Tibial artery (tissue), 4 donors: ENCODE measurements around the gene SSTR1.

Experiments
- DNase-seq, 2 donors: peaks; one replicate each; pipeline ENCODE4 v3.0.0-alpha.2; 2019
- H3K27ac ChIP-seq, 2 donors: fragments of 200-600 bp; sonication (generic) in 1 of 2; 1 replicate in 1 of 2; 2 replicates in 1 of 2; pipeline ENCODE4 v1.5.1; 2018 to 2019; ENCODE audit warnings: mild to moderate bottlenecking in 1 of 2
- H3K27me3 ChIP-seq, 2 donors: fragments of 200-600 bp; sonication (generic) in 1 of 2; one replicate each; pipeline versions ENCODE4 v1.5.1 to v1.6.0; 2016 to 2019
- H3K36me3 ChIP-seq, 3 donors: fragments of 200-600 bp; sonication (generic) in 2 of 3; one replicate each; pipeline ENCODE4 v1.5.1; 2016 to 2019; ENCODE audit warnings: mild to moderate bottlenecking in 2 of 3
- H3K4me1 ChIP-seq, 4 donors: fragments of 200-600 bp; sonication (generic) in 2 of 4; 1 replicate in 3 of 4; 2 replicates in 1 of 4; pipeline ENCODE4 v1.5.1; 2016 to 2019
- H3K4me3 ChIP-seq, 2 donors: fragments of 200-600 bp; sonication (generic) in 1 of 2; 1 replicate in 1 of 2; 2 replicates in 1 of 2; pipeline ENCODE4 v1.5.1; 2018 to 2019; ENCODE audit warnings: mild to moderate bottlenecking in 2 of 2
- H3K9me3 ChIP-seq, 3 donors: fragments of 200-600 bp; sonication (generic) in 1 of 3; one replicate each; pipeline ENCODE4 v1.5.1; 2016 to 2019
- CTCF ChIP-seq, 2 experiments: fragments of 200-600 bp in 1 of 2; fragments of 450-650 bp in 1 of 2; IDR thresholded peaks; one replicate each; pipeline ENCODE4 v1.5.1; 2017 to 2019; ENCODE audit warnings: antibody characterized with exemption in 2 of 2, mild to moderate bottlenecking in 1 of 2, moderate library complexity in 1 of 2
- intact Hi-C: fragments of 100-400 bp; cut with DNase I; formaldehyde crosslinking; loops from one replicate; pipeline ENCODE4 v1.15.0; 2023; ENCODE audit warnings: low total_unique reads

SSTR1 gene

GRCh38 chr14:38233218-38233617, 25.5 kb downstream of the SSTR1 start:
- no peak for TF ChIP-seq CTCF (IDR thresholded peaks at IDR 0.05)
- intact Hi-C loops = no loop called here
- H3K9me3 ChIP-seq = no peaks in the 10 kb centered on the region
- no peak overlapping the region for H3K27ac ChIP-seq
- H3K27me3 ChIP-seq = no peaks in the 10 kb centered on the region
- H3K36me3 ChIP-seq = no peaks in the 10 kb centered on the region
- H3K4me3 ChIP-seq = no peak overlapping the region
- no peaks in the 10 kb centered on the region for H3K4me1 ChIP-seq
- no peak for DNase-seq

- no peak overlapping the region for H3K4me3 ChIP-seq
- intact Hi-C loops = no loop called here
These were observed 30.6 kb downstream of the SSTR1 start for GRCh38 chr14:38238332-38238731.

GRCh38 chr14:38238878-38239277, 31.2 kb downstream of the SSTR1 start:
- Histone ChIP-seq H3K27ac (no peak overlapping the region), H3K9me3 (no peaks in the 10 kb centered on the region), H3K4me1 (no peaks in the 10 kb centered on the region), H3K4me3 (no peak overlapping the region), H3K36me3 (no peaks in the 10 kb centered on the region), H3K27me3 (no peaks in the 10 kb centered on the region)
- no peak for TF ChIP-seq CTCF (IDR thresholded peaks at IDR 0.05)
- DNase-seq = no peak
- intact Hi-C loops = no loop called here

More at GRCh38 chr14:38238332-38238731, 30.6 kb downstream of the SSTR1 start:
- H3K4me1 ChIP-seq = no peaks in the 10 kb centered on the region
- no peak overlapping the region for H3K27ac ChIP-seq
- no peak for DNase-seq
- no peaks in the 10 kb centered on the region for H3K36me3 ChIP-seq
- TF ChIP-seq CTCF (IDR thresholded peaks at IDR 0.05) = no peak
- no peaks in the 10 kb centered on the region for H3K9me3 ChIP-seq
- no peaks in the 10 kb centered on the region for H3K27me3 ChIP-seq

DNA sequence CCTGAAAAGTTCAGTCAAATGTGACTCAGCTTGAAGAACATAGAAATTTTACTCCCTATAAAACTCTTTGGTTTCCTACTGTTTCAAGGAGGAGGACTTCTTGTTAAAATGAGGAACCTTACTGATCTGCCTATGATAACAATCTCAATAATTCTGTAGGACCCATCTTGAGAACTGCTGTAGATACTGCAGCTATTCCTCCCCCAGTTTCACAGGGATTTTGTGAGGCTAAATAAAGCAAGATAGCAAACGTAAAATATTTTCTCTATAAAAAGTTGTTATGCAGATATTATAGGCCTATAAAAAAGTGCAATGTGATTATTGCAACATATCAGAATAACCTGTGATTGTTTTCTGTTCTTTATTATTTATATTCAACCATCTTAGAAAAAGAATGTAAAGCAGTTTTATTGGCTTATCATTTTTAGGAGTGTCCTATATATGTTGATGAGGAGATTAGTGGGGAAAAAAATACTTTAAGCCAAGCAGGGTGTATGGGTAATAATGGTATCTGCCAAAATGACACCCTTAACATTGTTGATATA, 36.1 kb downstream of the SSTR1 start:
- DNase-seq = no peak
- Histone ChIP-seq H3K4me3 (no peak overlapping the region), H3K36me3 (no peaks in the 10 kb centered on the region), H3K27me3 (no peaks in the 10 kb centered on the region), H3K27ac (no peak overlapping the region), H3K4me1 (no peaks in the 10 kb centered on the region), H3K9me3 (no peaks in the 10 kb centered on the region)
- intact Hi-C loops = no loop called here
- no peak for TF ChIP-seq CTCF (IDR thresholded peaks at IDR 0.05)

GRCh38 chr14:38248321-38249028, 40.8 kb downstream of the SSTR1 start:
- Histone ChIP-seq H3K36me3 (no peaks in the 10 kb centered on the region), H3K4me1 (no peaks in the 10 kb centered on the region), H3K27me3 (no peaks in the 10 kb centered on the region), H3K27ac (no peak overlapping the region), H3K9me3 (no peaks in the 10 kb centered on the region), H3K4me3 (no peak overlapping the region)
- intact Hi-C loops = no loop called here
- DNase-seq = no peak
- no peak for TF ChIP-seq CTCF (IDR thresholded peaks at IDR 0.05)
